Measurements from ENCODE around the gene GSDMA.
"Not testable (repeated sequence)": the region's sequence is repeated elsewhere in the genome, so short reads cannot be mapped to it uniquely, and the experiment has no call there.

The GSDMA gene

GRCh38 chr17:39995438-39995837 is 32.6 kb downstream of the GSDMA start:
- no peak overlapping the region for H3K4me3 ChIP-seq (replicated peaks; ENCODE audit: low read depth, low read length)
- no peak for TF ChIP-seq CTCF (IDR thresholded peaks at IDR 0.05; ENCODE audit: low read length, missing control alignments)
- DNase-seq (ENCODE audit: low read depth): no peak

GRCh38 chr17:39996162-39996561 is 33.4 kb downstream of the GSDMA start:
- H3K4me3 ChIP-seq (replicated peaks; ENCODE audit: low read depth, low read length): no peak overlapping the region
- no peak for TF ChIP-seq CTCF (IDR thresholded peaks at IDR 0.05; ENCODE audit: low read length, missing control alignments)
- DNase-seq (ENCODE audit: low read depth): no peak

- no peak for TF ChIP-seq CTCF (IDR thresholded peaks at IDR 0.05; ENCODE audit: low read length, missing control alignments)
These were observed 34.0 kb downstream of the GSDMA start for GRCh38 chr17:39996800-39997199.

GRCh38 chr17:39997543-39997942 is 34.7 kb downstream of the GSDMA start:
- no peak overlapping the region for H3K4me3 ChIP-seq (replicated peaks; ENCODE audit: low read depth, low read length)
- TF ChIP-seq CTCF (IDR thresholded peaks at IDR 0.05; ENCODE audit: low read length, missing control alignments): no peak
- no peak for DNase-seq (ENCODE audit: low read depth)

More at GRCh38 chr17:39996800-39997199, 34.0 kb downstream of the GSDMA start:
- no peak for DNase-seq (ENCODE audit: low read depth)
- H3K4me3 ChIP-seq (replicated peaks; ENCODE audit: low read depth, low read length): no peak overlapping the region

GRCh38 chr17:39999067-39999466 is 36.3 kb downstream of the GSDMA start:
- no peak for TF ChIP-seq CTCF (IDR thresholded peaks at IDR 0.05; ENCODE audit: low read length, missing control alignments)
- no peak overlapping the region for H3K4me3 ChIP-seq (replicated peaks; ENCODE audit: low read depth, low read length)
- DNase-seq (ENCODE audit: low read depth): peak; percentile 18

GRCh38 chr17:40000161-40000560 is 37.4 kb downstream of the GSDMA start:
- no peak for TF ChIP-seq CTCF (IDR thresholded peaks at IDR 0.05; ENCODE audit: low read length, missing control alignments)
- H3K4me3 ChIP-seq (replicated peaks; ENCODE audit: low read depth, low read length): no peak overlapping the region
- DNase-seq (ENCODE audit: low read depth): no peak

- not testable (repeated sequence) for H3K4me3 ChIP-seq (replicated peaks; ENCODE audit: low read depth, low read length); DNase-seq (ENCODE audit: low read depth)
These were observed 38.5 kb downstream of the GSDMA start for GRCh38 chr17:40001335-40001734.
